H1 (cell line): Measurements from ENCODE around the gene ANXA8. TPM values are rescaled to one million over a fixed set of nuclear protein-coding genes. Genes with fewer than 3 reads are reported as not detected.

Experiments used
- CTCF ChIA-PET: fragments of 300-600 bp; sonication (Branson Sonifier 250); formaldehyde crosslinking; loops from one replicate; lab custom pipeline; 2021; ENCODE audit not compliant: partially characterized antibody; lab: Charles Lee
- POLR2A ChIA-PET: fragments of 300-600 bp; sonication (Branson Sonifier 250); formaldehyde crosslinking; loops from one replicate; lab custom pipeline; 2021; ENCODE audit warnings: inconsistent platforms; ENCODE audit not compliant: partially characterized antibody; lab: Charles Lee
- DNase-seq, 2 experiments: peaks; one replicate each; pipeline versions ENCODE4 v3.0.0 to v3.0.0-alpha.2; 2010 to 2022; ENCODE audit warnings: low spot score in 2 of 2, low read depth in 1 of 2, mixed read lengths in 1 of 2
- FAIRE-seq: peaks from 2 replicates; lab custom pipeline; 2011; peaks lifted over from hg19 to GRCh38; lab: Jason Lieb, UNC
- H2AFZ ChIP-seq: 2 replicates; pipeline ENCODE4 v1.8.1; 2012; ENCODE audit warnings: low read length, inconsistent platforms
- H2AK5ac ChIP-seq: 2 replicates; pipeline ENCODE4 v1.6.1; 2013; ENCODE audit warnings: low read depth, low read length
- H2BK120ac ChIP-seq: replicated peaks from 2 replicates; pipeline ENCODE3; 2013; ENCODE audit warnings: low read depth, low read length, inconsistent platforms
- H2BK12ac ChIP-seq: 2 replicates; pipeline ENCODE4 v1.6.1; 2013; ENCODE audit warnings: low read depth, low read length
- H2BK15ac ChIP-seq: 2 replicates; pipeline ENCODE4 v1.6.1; 2013; ENCODE audit warnings: low read length
- H2BK20ac ChIP-seq: 2 replicates; pipeline ENCODE4 v1.6.1; 2013; ENCODE audit warnings: low read length
- H2BK5ac ChIP-seq: 2 replicates; pipeline ENCODE4 v1.6.1; 2013; ENCODE audit warnings: low read depth, low read length
- H3K14ac ChIP-seq: 2 replicates; pipeline ENCODE4 v1.6.1; 2013; ENCODE audit warnings: inconsistent platforms; ENCODE audit not compliant: insufficient read length
- H3K18ac ChIP-seq: 2 replicates; pipeline ENCODE4 v1.6.1; 2013; ENCODE audit warnings: low read length; ENCODE audit errors: extremely low read depth
- H3K23ac ChIP-seq: 2 replicates; pipeline ENCODE4 v1.6.1; 2013; ENCODE audit warnings: inconsistent platforms; ENCODE audit not compliant: insufficient read length
- H3K23me2 ChIP-seq: 2 replicates; pipeline ENCODE4 v1.6.1; 2013; ENCODE audit warnings: low read depth, low read length
- H3K27ac ChIP-seq: 2 replicates; pipeline ENCODE4 v1.6.1; 2011; ENCODE audit warnings: low read depth, low read length, inconsistent platforms
- H3K27me3 ChIP-seq, 4 experiments: replicated peaks in 1 of 4; 1 replicate in 1 of 4; 2 replicates in 3 of 4; pipeline versions ENCODE4 v1.6.1 to v1.8.1; 2011 to 2013; ENCODE audit warnings: low read length in 3 of 4, mild to moderate bottlenecking in 3 of 4, inconsistent platforms in 2 of 4, mixed read lengths in 2 of 4, moderate library complexity in 1 of 4; ENCODE audit not compliant: control insufficient read depth in 3 of 4, insufficient read depth in 3 of 4; ENCODE audit errors: extremely low read depth in 1 of 4
- H3K36me3 ChIP-seq, 4 experiments: 2 replicates each; pipeline versions ENCODE4 v1.6.1 to v1.8.1; 2011 to 2013; ENCODE audit warnings: mild to moderate bottlenecking in 4 of 4, low read length in 3 of 4, moderate library complexity in 2 of 4, control low read depth in 1 of 4, inconsistent platforms in 1 of 4; ENCODE audit not compliant: insufficient read depth in 4 of 4, control insufficient read depth in 2 of 4
- H3K4ac ChIP-seq: replicated peaks from 2 replicates; pipeline ENCODE3; 2013; ENCODE audit warnings: low read length, low read depth, mixed read lengths, inconsistent platforms; ENCODE audit not compliant: insufficient read length
- H3K4me1 ChIP-seq, 4 experiments: replicated peaks in 1 of 4; 1 replicate in 1 of 4; 2 replicates in 3 of 4; pipeline versions ENCODE4 v1.6.1 to v1.8.1; 2011 to 2013; ENCODE audit warnings: low read length in 3 of 4, inconsistent platforms in 2 of 4, mixed read lengths in 1 of 4; ENCODE audit not compliant: insufficient read depth in 4 of 4, control insufficient read depth in 3 of 4
- H3K4me2 ChIP-seq, 2 experiments: 2 replicates each; pipeline versions ENCODE4 v1.6.1 to v1.8.1; 2011 to 2013; ENCODE audit warnings: low read depth in 2 of 2, low read length in 2 of 2, control low read depth in 1 of 2, inconsistent platforms in 1 of 2, mild to moderate bottlenecking in 1 of 2; ENCODE audit not compliant: insufficient read depth in 1 of 2
- H3K4me3 ChIP-seq, 4 experiments: fragments of 200-600, 300-600 bp in 1 of 4; sonication (generic), shearing (Covaris generic), sonication (Bioruptor Twin) in 1 of 4; 2 replicates each; pipeline versions ENCODE4 v1.5.1 to v1.8.1; 2011 to 2016; ENCODE audit warnings: low read length in 4 of 4, low read depth in 3 of 4, control low read depth in 2 of 4, inconsistent platforms in 2 of 4, mild to moderate bottlenecking in 2 of 4, mixed read lengths in 1 of 4, moderate library complexity in 1 of 4; ENCODE audit not compliant: insufficient read depth in 2 of 4; ENCODE audit errors: extremely low read depth in 1 of 4
- H3K56ac ChIP-seq: replicated peaks from 2 replicates; pipeline ENCODE3; 2013; ENCODE audit warnings: low read depth, mild to moderate bottlenecking, mixed read lengths, low read length, inconsistent platforms; ENCODE audit not compliant: insufficient read length
- H3K79me1 ChIP-seq: 2 replicates; pipeline ENCODE4 v1.6.1; 2013; ENCODE audit warnings: low read depth, low read length, control low read depth
- H3K79me2 ChIP-seq, 2 experiments: 2 replicates each; pipeline versions ENCODE4 v1.6.1 to v1.8.1; 2012 to 2013; ENCODE audit warnings: low read length in 2 of 2, mild to moderate bottlenecking in 2 of 2, inconsistent platforms in 1 of 2; ENCODE audit not compliant: insufficient read depth in 2 of 2, control insufficient read depth in 1 of 2
- H3K9ac ChIP-seq, 4 experiments: replicated peaks in 1 of 4; 1 replicate in 1 of 4; 2 replicates in 3 of 4; pipeline versions ENCODE4 v1.6.1 to v1.8.1; 2011 to 2013; ENCODE audit warnings: low read depth in 3 of 4, low read length in 3 of 4, control low read depth in 2 of 4, mild to moderate bottlenecking in 2 of 4, moderate library complexity in 2 of 4, inconsistent platforms in 1 of 4; ENCODE audit errors: extremely low read depth in 1 of 4
- H3K9me3 ChIP-seq, 2 experiments: 2 replicates each; pipeline versions ENCODE4 v1.6.1 to v1.8.1; 2012 to 2013; ENCODE audit warnings: mild to moderate bottlenecking in 2 of 2, moderate library complexity in 2 of 2, control low read depth in 1 of 2, inconsistent platforms in 1 of 2, low read depth in 1 of 2, low read length in 1 of 2, mixed read lengths in 1 of 2; ENCODE audit not compliant: insufficient read depth in 2 of 2
- H4K20me1 ChIP-seq, 2 experiments: replicated peaks in 1 of 2; 2 replicates each; pipeline versions ENCODE3 to v1.8.1; 2011 to 2013; ENCODE audit warnings: inconsistent platforms in 2 of 2, low read length in 2 of 2, mild to moderate bottlenecking in 1 of 2; ENCODE audit not compliant: insufficient read depth in 2 of 2, control insufficient read depth in 1 of 2
- H4K5ac ChIP-seq: 2 replicates; pipeline ENCODE4 v1.6.1; 2013; ENCODE audit warnings: low read length, low read depth, mixed read lengths, inconsistent platforms; ENCODE audit not compliant: insufficient read length
- H4K8ac ChIP-seq: 2 replicates; pipeline ENCODE4 v1.8.0; 2013; ENCODE audit warnings: mild to moderate bottlenecking, moderate library complexity, low read length, inconsistent platforms; ENCODE audit not compliant: insufficient read depth; ENCODE audit errors: extremely low read depth
- H4K91ac ChIP-seq: replicated peaks from 2 replicates; pipeline ENCODE3; 2013; ENCODE audit warnings: low read length, mixed read lengths, inconsistent platforms; ENCODE audit not compliant: insufficient read length
- HDAC6 ChIP-seq: IDR thresholded peaks from one replicate; pipeline ENCODE4 v1.7.1; 2012; ENCODE audit warnings: low read depth, mild to moderate bottlenecking, inconsistent platforms, low read length, moderate library complexity
- JUND ChIP-seq: IDR thresholded peaks from 2 replicates; pipeline ENCODE4 v1.6.1; 2011; ENCODE audit warnings: mild to moderate bottlenecking, improper control_type of control experiment, low read length
- NANOG ChIP-seq: IDR thresholded peaks from 2 replicates; pipeline ENCODE4 v1.6.1; 2011; ENCODE audit warnings: low read length, low read depth, mild to moderate bottlenecking, inconsistent platforms; ENCODE audit not compliant: insufficient read depth, poor library complexity, severe bottlenecking
- POLR2AphosphoS5 ChIP-seq: IDR thresholded peaks from 2 replicates; pipeline ENCODE4 v1.6.1; 2011; ENCODE audit warnings: low read depth, low read length
- SIRT6 ChIP-seq: IDR thresholded peaks from one replicate; pipeline ENCODE4 v1.7.1; 2012; ENCODE audit warnings: low read length, inconsistent platforms
- SIX5 ChIP-seq: IDR thresholded peaks from 2 replicates; pipeline ENCODE4 v1.6.1; 2011; ENCODE audit warnings: mild to moderate bottlenecking, low read depth, low read length
- TEAD4 ChIP-seq: IDR thresholded peaks from 2 replicates; pipeline ENCODE4 v1.6.1; 2012; ENCODE audit warnings: low read depth, low read length, inconsistent platforms, mixed read lengths
- ZNF274 ChIP-seq: IDR thresholded peaks from 2 replicates; pipeline ENCODE4 v1.7.0; 2012; ENCODE audit warnings: low read length, borderline replicate concordance; ENCODE audit errors: extremely low read depth
- WGBS, 2 experiments: shearing (Covaris generic) in 1 of 2; methylation state at CpG; one replicate each; pipeline versions ENCODE4 v1.1.6 to v1.1.7; 2013 to 2015; ENCODE audit warnings: low lambda C conversion rate in 2 of 2, mixed read lengths in 2 of 2, inconsistent platforms in 1 of 2, low coverage in 1 of 2, missing lambda C conversion rate in 1 of 2; ENCODE audit not compliant: insufficient replicate concordance in 2 of 2, insufficient coverage in 1 of 2, insufficient read length in 1 of 2; ENCODE audit errors: extremely low coverage in 1 of 2, missing lambda C conversion rate in 1 of 2; 5-methylcytosine and 5-hydroxymethylcytosine counted together
- polyA plus RNA-seq, 7 experiments: library from polyadenylated mRNA; depleted of rRNA in 3 of 7; stranded (reverse) in 5 of 7; unstranded in 2 of 7; fragments of >200 nt in 5 of 7; fragments of 200-250 nt in 2 of 7; gene quantifications; 1 replicate in 5 of 7; 2 replicates in 1 of 7; 4 replicates in 1 of 7; pipeline versions ENCODE4 v1.2.1 to v1.2.3, GENCODE V29; 2011 to 2013; ENCODE audit warnings: missing spikeins in 2 of 7, mixed read lengths in 2 of 7
- total RNA-seq: library from RNA; stranded (reverse); fragmentation: NEBNext Ultra II Directional; extraction: Animal tissue kit (Norgen Biotek cat#: 25700); gene quantifications from 2 replicates; pipeline ENCODE4 v1.2.1, GENCODE V29; 2021
- TF ChIP-seq, protein P1 (sequence below): IDR thresholded peaks from 2 replicates; pipeline ENCODE4 v1.6.1; 2012; ENCODE audit warnings: low read length, inconsistent platforms
- TF ChIP-seq, protein P2 (sequence below): IDR thresholded peaks from 2 replicates; pipeline ENCODE4 v1.6.1; 2012; ENCODE audit warnings: inconsistent platforms

Gene ANXA8
- total and polyA plus RNA-seq, 2 of the 8 experiments (the other 6 are each of a cell fraction or from before 2014, with no cell fraction given), result 0.15 TPM; not detected in 1

DNA sequence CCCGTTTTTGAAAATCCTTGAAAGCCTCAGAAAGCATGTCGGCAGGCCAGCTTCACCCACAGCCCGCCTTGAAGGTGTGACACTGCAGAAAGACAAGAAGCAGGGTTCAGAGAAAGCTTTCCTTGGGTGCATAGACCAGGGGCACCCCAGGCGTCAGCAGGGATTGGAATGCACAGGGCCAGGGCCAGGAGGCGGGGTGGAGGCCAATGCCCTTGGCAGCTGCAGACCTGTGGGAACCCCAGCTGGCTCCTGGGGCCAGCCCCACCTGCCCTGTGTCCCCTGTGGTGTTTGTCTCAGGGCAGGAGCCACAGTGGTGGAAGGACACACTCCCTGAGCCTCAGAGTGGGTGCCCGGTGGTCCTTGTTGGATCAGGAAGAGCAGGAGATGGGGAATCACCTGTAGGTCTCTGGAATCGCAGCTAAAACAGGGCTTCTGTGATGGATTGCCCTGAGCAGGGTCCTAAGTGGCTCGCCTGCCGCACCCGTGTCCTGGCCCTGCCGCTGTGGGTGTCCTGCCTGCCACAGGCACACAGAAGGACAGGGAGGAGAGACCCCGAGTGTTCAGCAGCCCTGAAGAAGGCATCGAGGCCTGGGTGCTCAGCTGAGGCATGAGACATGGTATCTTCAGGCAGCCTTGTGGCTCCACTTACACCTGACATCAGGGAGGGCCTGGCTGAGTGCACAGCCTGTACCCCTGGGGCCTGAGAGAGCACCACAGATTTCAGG is 32.5 kb downstream of the ANXA8 start:
- Histone ChIP-seq H3K23me2 (peaks cover 13% of the 10 kb centered on the region), H3K79me1 (no peaks in the 10 kb centered on the region), H3K36me3 (no peaks in the 10 kb centered on the region), H3K23ac (no peak overlapping the region), H2AK5ac (no peak overlapping the region), H3K9ac (no peak overlapping the region), H2BK20ac (no peak overlapping the region), H4K5ac (no peak overlapping the region), H3K27me3 (no peaks in the 10 kb centered on the region), H4K8ac (peak overlapping the region; percentile 63; the same call in 1 of the 2 replicates), H2BK120ac (no peak overlapping the region), H3K4me3 (no peak overlapping the region), H3K79me2 (no peaks in the 10 kb centered on the region), H3K18ac (peak overlapping the region; percentile 19; the same call in 1 of the 2 replicates), H2BK12ac (no peak overlapping the region), H3K4ac (no peak overlapping the region), H3K4me2 (no peak overlapping the region), H2BK5ac (no peak overlapping the region), H4K20me1 (peaks cover 0 to 9% of the 10 kb centered on the region in 2 experiments), H2AFZ (no peak overlapping the region), H3K9me3 (no peaks in the 10 kb centered on the region), H2BK15ac (peak overlapping the region; percentile 72; the same call in 1 of the 2 replicates), H4K91ac (no peak overlapping the region), H3K27ac (no peak overlapping the region), H3K56ac (no peak overlapping the region), H3K4me1 (peaks cover 0 to 7% (median 3%) of the 10 kb centered on the region in 4 experiments; a peak in 4 of 7 replicates), H3K14ac (no peak overlapping the region)
- no peak for DNase-seq
- 87% methylated on average over 13 of the region's 13 CpGs; no CpG with 5 or more reads in 1 of the 2 experiments for WGBS, 2 experiments
- ChIA-PET CTCF (interaction anchor here (0.8 to 2.8 kb wide), 5 partner anchors 10 to 285 kb away, joined by 3 to 12 read pairs (median 7); no protein-coding TSS in a partner anchor), POLR2A (no interaction called here)
- no peak for FAIRE-seq
- no peak for TF ChIP-seq POLR2AphosphoS5
- no peak for TF ChIP-seq SIX5
- TF ChIP-seq, protein P1, sequence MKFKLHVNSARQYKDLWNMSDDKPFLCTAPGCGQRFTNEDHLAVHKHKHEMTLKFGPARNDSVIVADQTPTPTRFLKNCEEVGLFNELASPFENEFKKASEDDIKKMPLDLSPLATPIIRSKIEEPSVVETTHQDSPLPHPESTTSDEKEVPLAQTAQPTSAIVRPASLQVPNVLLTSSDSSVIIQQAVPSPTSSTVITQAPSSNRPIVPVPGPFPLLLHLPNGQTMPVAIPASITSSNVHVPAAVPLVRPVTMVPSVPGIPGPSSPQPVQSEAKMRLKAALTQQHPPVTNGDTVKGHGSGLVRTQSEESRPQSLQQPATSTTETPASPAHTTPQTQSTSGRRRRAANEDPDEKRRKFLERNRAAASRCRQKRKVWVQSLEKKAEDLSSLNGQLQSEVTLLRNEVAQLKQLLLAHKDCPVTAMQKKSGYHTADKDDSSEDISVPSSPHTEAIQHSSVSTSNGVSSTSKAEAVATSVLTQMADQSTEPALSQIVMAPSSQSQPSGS, result no peak
- no peak for TF ChIP-seq NANOG
- TF ChIP-seq HDAC6, result no peak
- no peak for TF ChIP-seq SIRT6
- TF ChIP-seq ZNF274, result no peak
- no peak for TF ChIP-seq TEAD4
- TF ChIP-seq, protein P2, sequence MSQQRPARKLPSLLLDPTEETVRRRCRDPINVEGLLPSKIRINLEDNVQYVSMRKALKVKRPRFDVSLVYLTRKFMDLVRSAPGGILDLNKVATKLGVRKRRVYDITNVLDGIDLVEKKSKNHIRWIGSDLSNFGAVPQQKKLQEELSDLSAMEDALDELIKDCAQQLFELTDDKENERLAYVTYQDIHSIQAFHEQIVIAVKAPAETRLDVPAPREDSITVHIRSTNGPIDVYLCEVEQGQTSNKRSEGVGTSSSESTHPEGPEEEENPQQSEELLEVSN, result no peak
- TF ChIP-seq JUND, result no peak
